OCI-LY7 (cell line): Measurements from ENCODE around the gene GAP43.

Experiments used
- CTCF ChIP-seq: fragments of 200-600 bp; sonication (generic); conservative IDR thresholded peaks from 2 replicates; pipeline ENCODE4 v1.5.1; 2014; ENCODE audit warnings: mild to moderate bottlenecking, antibody characterized with exemption, low read length, moderate library complexity, mixed read lengths
- EZH2phosphoT487 ChIP-seq: fragments of 200-600 bp; sonication (generic); IDR thresholded peaks from 2 replicates; pipeline ENCODE4 v1.6.1; 2018; ENCODE audit warnings: low read depth, borderline replicate concordance, mild to moderate bottlenecking, mixed run types, antibody characterized with exemption, low read length, moderate library complexity, mixed read lengths

GRCh38 chr3:115633467-115633866 lies 10.2 kb downstream of the GAP43 start:
- TF ChIP-seq CTCF (no peak), EZH2phosphoT487 (no peak)
